HG03066 (cell line): ENCODE data around the gene SPAST.
"Not testable (repeated sequence)": the region's sequence is repeated elsewhere in the genome, so short reads cannot be mapped to it uniquely, and the experiment has no call there.

Source experiments
- ATAC-seq: cut with Tn5 transposase; IDR thresholded peaks from one replicate; pipeline ENCODE4 v1.9.1; 2021; ENCODE audit warnings: low read depth; ENCODE audit not compliant: unreplicated experiment

The SPAST gene

GRCh38 chr2:32124660-32125059, 61.3 kb downstream of the SPAST start:
- ATAC-seq = no peak

GRCh38 chr2:32128636-32129035, 65.3 kb downstream of the SPAST start:
- ATAC-seq = no peak

- ATAC-seq = no peak
These were observed 65.7 kb downstream of the SPAST start for GRCh38 chr2:32129086-32129485.

- ATAC-seq = no peak
These were observed 72.1 kb downstream of the SPAST start for GRCh38 chr2:32135409-32135808.

- ATAC-seq = no peak
These were observed 72.7 kb downstream of the SPAST start for GRCh38 chr2:32136097-32136496.

- ATAC-seq = not testable (repeated sequence)
These were observed 88.2 kb downstream of the SPAST start for GRCh38 chr2:32151544-32151943.

GRCh38 chr2:32159678-32160077, 96.3 kb downstream of the SPAST start:
- ATAC-seq = no peak

- no peak for ATAC-seq
These were observed 97.9 kb downstream of the SPAST start for GRCh38 chr2:32161296-32161695.

- not testable (repeated sequence) for ATAC-seq
These were observed 100.9 kb downstream of the SPAST start for GRCh38 chr2:32164254-32164653.

GRCh38 chr2:32165027-32165347, 101.6 kb downstream of the SPAST start:
- ATAC-seq = peak; percentile 8

GRCh38 chr2:32166115-32166574, 102.8 kb downstream of the SPAST start:
- no peak for ATAC-seq

- ATAC-seq = peak; percentile 32
These were observed 105.2 kb downstream of the SPAST start for GRCh38 chr2:32168513-32168912.

- ATAC-seq = no peak
These were observed 109.5 kb downstream of the SPAST start for GRCh38 chr2:32172870-32173269.

GRCh38 chr2:32182667-32183066, 119.3 kb downstream of the SPAST start:
- no peak for ATAC-seq

- no peak for ATAC-seq
These were observed 125.7 kb downstream of the SPAST start for GRCh38 chr2:32189011-32189410.

- no peak for ATAC-seq
These were observed 129.1 kb downstream of the SPAST start for GRCh38 chr2:32192418-32192817.

- ATAC-seq = no peak
These were observed 137.5 kb downstream of the SPAST start for GRCh38 chr2:32200814-32201213.

- ATAC-seq = not testable (repeated sequence)
These were observed 140.1 kb downstream of the SPAST start for GRCh38 chr2:32203428-32203827.
